ENCODE data around the gene PUM1.

PUM1 gene

GRCh38 chr1:30995990-30996612 lies 69.4 kb downstream of the PUM1 start:
- no peak for TF ChIP-seq CTCF (IDR thresholded peaks at IDR 0.05; ENCODE audit: low read depth, low read length)
- H3K4me3 ChIP-seq (ENCODE audit: low read depth, low read length), result no peak overlapping the region

GRCh38 chr1:30991862-30992606 lies 73.5 kb downstream of the PUM1 start:
- no peak for TF ChIP-seq CTCF (IDR thresholded peaks at IDR 0.05; ENCODE audit: low read depth, low read length)
- H3K4me3 ChIP-seq (ENCODE audit: low read depth, low read length), result no peak overlapping the region

- no peak for TF ChIP-seq CTCF (IDR thresholded peaks at IDR 0.05; ENCODE audit: low read depth, low read length)
- H3K4me3 ChIP-seq (ENCODE audit: low read depth, low read length), result no peak overlapping the region
These were observed 74.9 kb downstream of the PUM1 start for GRCh38 chr1:30990591-30990990.

DNA sequence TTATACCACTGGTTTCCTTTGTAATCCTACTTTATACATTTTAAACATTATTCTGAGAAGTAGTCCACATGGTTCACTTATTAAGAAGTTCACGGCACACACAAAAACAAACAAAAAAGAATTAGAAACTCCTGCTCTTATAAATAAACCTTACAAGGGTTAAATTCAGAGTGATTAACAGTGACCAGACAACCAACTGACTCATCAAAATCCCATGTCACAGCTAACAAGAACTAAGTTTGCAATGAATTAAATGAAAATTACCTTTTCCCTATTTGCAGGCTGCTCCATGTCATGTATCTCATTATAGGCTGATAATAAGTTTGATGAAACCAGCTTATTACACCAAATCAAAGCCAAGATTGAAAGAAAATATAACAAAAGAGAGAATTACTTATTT lies 77.5 kb downstream of the PUM1 start:
- H3K4me3 ChIP-seq (ENCODE audit: low read depth, low read length), result no peak overlapping the region
- no peak for TF ChIP-seq CTCF (IDR thresholded peaks at IDR 0.05; ENCODE audit: low read depth, low read length)

GRCh38 chr1:30986755-30987154 lies 78.8 kb downstream of the PUM1 start:
- TF ChIP-seq CTCF (IDR thresholded peaks at IDR 0.05; ENCODE audit: low read depth, low read length), result no peak
- no peak overlapping the region for H3K4me3 ChIP-seq (ENCODE audit: low read depth, low read length)

- TF ChIP-seq CTCF (IDR thresholded peaks at IDR 0.05; ENCODE audit: low read depth, low read length), result no peak
- no peak overlapping the region for H3K4me3 ChIP-seq (ENCODE audit: low read depth, low read length)
These were observed 80.5 kb downstream of the PUM1 start for GRCh38 chr1:30984991-30985503.

Data from WI38 (cell line).